Thyroid gland (tissue), 4 donors: Measurements from ENCODE around the gene LHX6.

Source experiments
- POLR2A ChIP-seq, 2 donors: fragments of 450-650 bp; IDR thresholded peaks; one replicate each; pipeline ENCODE4 v1.6.1; 2017; ENCODE audit warnings: antibody characterized with exemption in 2 of 2, mild to moderate bottlenecking in 2 of 2, moderate library complexity in 1 of 2
- TF ChIP-seq, protein P1 (sequence below), 6 experiments: fragments of 200-600 bp in 3 of 6; fragments of 450-650 bp in 3 of 6; sonication (generic) in 3 of 6; IDR thresholded peaks; one replicate each; pipeline ENCODE4 v1.5.1; 2016 to 2019; ENCODE audit warnings: antibody characterized with exemption in 6 of 6, mild to moderate bottlenecking in 2 of 6, inconsistent platforms in 1 of 6, moderate library complexity in 1 of 6

DNA sequence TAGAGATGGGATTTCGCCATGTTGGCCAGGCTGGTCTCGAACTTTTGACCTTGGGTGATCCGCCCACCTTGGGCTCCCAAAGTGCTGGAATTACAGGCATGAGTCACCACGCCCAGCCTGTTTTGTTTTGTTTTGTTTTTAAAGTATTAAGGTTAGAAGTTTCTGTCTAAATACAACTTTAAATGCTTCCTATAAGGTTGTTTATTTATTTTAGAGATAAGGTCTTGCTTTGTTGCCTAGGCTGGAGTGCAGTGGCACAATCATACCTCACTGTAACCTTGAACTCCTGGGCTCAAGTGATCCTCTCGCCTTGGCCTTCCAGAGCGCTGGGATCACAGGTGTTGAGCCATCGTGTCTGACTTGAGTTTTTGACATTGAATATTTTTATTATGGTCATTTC is 47.3 kb upstream of the LHX6 start:
- TF ChIP-seq POLR2A (IDR thresholded peaks at IDR 0.05): no peak
- TF ChIP-seq, protein P1, sequence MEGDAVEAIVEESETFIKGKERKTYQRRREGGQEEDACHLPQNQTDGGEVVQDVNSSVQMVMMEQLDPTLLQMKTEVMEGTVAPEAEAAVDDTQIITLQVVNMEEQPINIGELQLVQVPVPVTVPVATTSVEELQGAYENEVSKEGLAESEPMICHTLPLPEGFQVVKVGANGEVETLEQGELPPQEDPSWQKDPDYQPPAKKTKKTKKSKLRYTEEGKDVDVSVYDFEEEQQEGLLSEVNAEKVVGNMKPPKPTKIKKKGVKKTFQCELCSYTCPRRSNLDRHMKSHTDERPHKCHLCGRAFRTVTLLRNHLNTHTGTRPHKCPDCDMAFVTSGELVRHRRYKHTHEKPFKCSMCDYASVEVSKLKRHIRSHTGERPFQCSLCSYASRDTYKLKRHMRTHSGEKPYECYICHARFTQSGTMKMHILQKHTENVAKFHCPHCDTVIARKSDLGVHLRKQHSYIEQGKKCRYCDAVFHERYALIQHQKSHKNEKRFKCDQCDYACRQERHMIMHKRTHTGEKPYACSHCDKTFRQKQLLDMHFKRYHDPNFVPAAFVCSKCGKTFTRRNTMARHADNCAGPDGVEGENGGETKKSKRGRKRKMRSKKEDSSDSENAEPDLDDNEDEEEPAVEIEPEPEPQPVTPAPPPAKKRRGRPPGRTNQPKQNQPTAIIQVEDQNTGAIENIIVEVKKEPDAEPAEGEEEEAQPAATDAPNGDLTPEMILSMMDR (IDR thresholded peaks at IDR 0.05): no peak
